Esophagus squamous epithelium (tissue), 5 donors: ENCODE measurements around the gene CNPY1. TPM values are rescaled to one million over a fixed set of nuclear protein-coding genes. Genes with fewer than 3 reads are reported as not detected.

Experiments used
- DNase-seq: peaks from one replicate; lab custom pipeline; 2025; lab: John Stamatoyannopoulos, UW
- H3K27ac ChIP-seq, 4 donors: fragments of 200-600 bp; sonication (generic); one replicate each; pipeline ENCODE4 v1.5.1; 2016 to 2019; ENCODE audit warnings: mild to moderate bottlenecking in 1 of 4
- H3K27me3 ChIP-seq, 4 donors: fragments of 200-600 bp; sonication (generic); 1 replicate in 3 of 4; 2 replicates in 1 of 4; pipeline versions ENCODE4 v1.5.1 to v1.6.0; 2017 to 2021; ENCODE audit warnings: antibody characterized with exemption in 1 of 4
- H3K36me3 ChIP-seq, 3 donors: fragments of 200-600 bp; sonication (generic); one replicate each; pipeline ENCODE4 v1.5.1; 2016 to 2019
- H3K4me1 ChIP-seq, 3 donors: fragments of 200-600 bp; sonication (generic); one replicate each; pipeline ENCODE4 v1.5.1; 2017 to 2019
- H3K4me3 ChIP-seq, 4 donors: fragments of 200-600 bp; sonication (generic); 1 replicate in 3 of 4; 2 replicates in 1 of 4; pipeline ENCODE4 v1.5.1; 2016 to 2019; ENCODE audit warnings: mild to moderate bottlenecking in 2 of 4, moderate library complexity in 1 of 4
- H3K9me3 ChIP-seq, 3 donors: fragments of 200-600 bp; sonication (generic); one replicate each; pipeline ENCODE4 v1.5.1; 2016 to 2019
- CTCF ChIP-seq, 6 experiments: fragments of 450-650 bp in 4 of 6; fragments of 200-600 bp in 2 of 6; sonication (generic) in 2 of 6; IDR thresholded peaks; one replicate each; pipeline ENCODE4 v1.5.1; 2016 to 2019; ENCODE audit warnings: antibody characterized with exemption in 6 of 6, mild to moderate bottlenecking in 4 of 6, moderate library complexity in 4 of 6
- POLR2A ChIP-seq, 4 donors: fragments of 450-650 bp; IDR thresholded peaks; one replicate each; pipeline ENCODE4 v1.6.1; 2017; ENCODE audit warnings: antibody characterized with exemption in 4 of 4, mild to moderate bottlenecking in 4 of 4, moderate library complexity in 3 of 4
- WGBS, 2 donors: methylation state at CpG; one replicate each; pipeline ENCODE4 v1.1.5; 2018; 5-methylcytosine and 5-hydroxymethylcytosine counted together
- intact Hi-C: fragments of 100-400 bp; cut with DNase I; formaldehyde crosslinking; loops from one replicate; pipeline ENCODE4 v1.15.0; 2022
- total RNA-seq, 4 donors: library from RNA; depleted of rRNA; stranded (reverse); fragments of >200 nt; gene quantifications; one replicate each; pipeline ENCODE4 v1.1.0, GENCODE V29; 2016
- donor health status: DM: yes; HTN: yes; CAD: no.

The CNPY1 gene
- total RNA-seq, 4 donors from 2014 or later, result not detected

DNA sequence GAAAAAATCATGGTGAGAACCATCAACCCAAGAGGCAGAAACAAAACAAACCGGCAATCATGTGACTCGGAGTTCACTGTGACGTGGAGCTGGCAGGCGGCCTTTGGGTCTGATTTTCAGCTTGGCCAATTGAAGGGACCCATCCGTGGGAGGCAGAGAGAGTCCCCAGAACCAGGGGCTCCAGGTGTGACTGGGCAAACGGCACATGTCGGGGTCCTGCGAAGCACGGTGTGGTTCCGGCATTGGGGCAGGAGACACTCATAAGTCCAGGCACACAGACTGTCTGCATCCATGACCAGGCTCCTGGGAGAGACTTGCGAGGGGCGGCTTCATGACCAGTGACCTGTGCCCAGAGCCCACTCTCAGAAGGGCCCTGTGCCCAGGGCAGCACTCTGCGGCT, 12.6 kb upstream of the CNPY1 start:
- no peaks in the 10 kb centered on the region for H3K4me1 ChIP-seq
- no peak for DNase-seq
- H3K27me3 ChIP-seq, result peaks cover 0 to 59% (median 0%) of the 10 kb centered on the region in 4 donors
- no peaks in the 10 kb centered on the region for H3K9me3 ChIP-seq
- intact Hi-C loops, result no loop called here
- H3K27ac ChIP-seq, result no peak overlapping the region
- no peak overlapping the region for H3K4me3 ChIP-seq
- WGBS, 2 donors, result 80 to 89% methylated on average over 9 to 12 of the region's 13 CpGs
- TF ChIP-seq POLR2A (IDR thresholded peaks at IDR 0.05) (no peak), CTCF (IDR thresholded peaks at IDR 0.05) (no peak)
- no peaks in the 10 kb centered on the region for H3K36me3 ChIP-seq

DNA sequence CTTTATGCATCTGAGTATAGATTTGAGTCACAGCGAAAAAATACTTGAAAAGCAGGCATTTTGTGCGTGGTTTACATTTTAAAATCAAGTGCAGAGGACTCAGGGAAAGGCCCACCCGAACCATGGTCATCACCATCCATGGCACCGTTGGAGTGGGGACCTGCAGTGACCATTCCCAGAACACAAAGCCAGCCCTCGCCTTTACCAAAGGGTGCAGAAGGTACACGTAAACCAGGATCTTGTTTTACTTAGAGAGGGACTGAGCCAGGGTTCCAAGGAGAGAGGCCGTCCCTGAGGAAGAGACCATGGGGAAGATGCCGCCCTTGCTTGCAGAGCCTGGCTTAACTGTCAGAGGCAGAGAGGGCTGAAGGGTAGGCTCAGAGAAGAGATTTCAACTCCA, 12.0 kb upstream of the CNPY1 start:
- Histone ChIP-seq H3K27me3 (peaks cover 0 to 65% (median 0%) of the 10 kb centered on the region in 4 donors), H3K9me3 (no peaks in the 10 kb centered on the region), H3K27ac (no peak overlapping the region), H3K36me3 (no peaks in the 10 kb centered on the region), H3K4me1 (no peaks in the 10 kb centered on the region), H3K4me3 (no peak overlapping the region)
- WGBS, 2 donors, result 86 to 87% methylated on average over 8 of the region's 8 CpGs
- intact Hi-C loops, result no loop called here
- DNase-seq, result no peak
- no peak for TF ChIP-seq CTCF (IDR thresholded peaks at IDR 0.05)
- TF ChIP-seq POLR2A (IDR thresholded peaks at IDR 0.05), result no peak

- no peak overlapping the region for H3K27ac ChIP-seq
- no peak for DNase-seq
- intact Hi-C loops, result no loop called here
- no peak overlapping the region for H3K4me3 ChIP-seq
- peaks cover 0 to 68% (median 0%) of the 10 kb centered on the region in 4 donors for H3K27me3 ChIP-seq
- H3K4me1 ChIP-seq, result no peaks in the 10 kb centered on the region
- no peaks in the 10 kb centered on the region for H3K9me3 ChIP-seq
- 81 to 88% methylated on average over 3 to 7 of the region's 10 CpGs for WGBS, 2 donors
- no peaks in the 10 kb centered on the region for H3K36me3 ChIP-seq
- TF ChIP-seq CTCF (IDR thresholded peaks at IDR 0.05) (no peak), POLR2A (IDR thresholded peaks at IDR 0.05) (no peak)
Measured at GRCh38 chr7:155557778-155558177, 11.4 kb upstream of the CNPY1 start.

- no peaks in the 10 kb centered on the region for H3K4me1 ChIP-seq
- TF ChIP-seq CTCF (IDR thresholded peaks at IDR 0.05), result no peak
- no peak for TF ChIP-seq POLR2A (IDR thresholded peaks at IDR 0.05)
- H3K4me3 ChIP-seq, result no peak overlapping the region
- no peak for DNase-seq
- H3K27me3 ChIP-seq, result peaks cover 0 to 75% (median 0%) of the 10 kb centered on the region in 4 donors
- no peak overlapping the region for H3K27ac ChIP-seq
- no peaks in the 10 kb centered on the region for H3K9me3 ChIP-seq
- 24 to 65% methylated on average over 2 to 4 of the region's 9 CpGs for WGBS, 2 donors
- no peaks in the 10 kb centered on the region for H3K36me3 ChIP-seq
- intact Hi-C loops, result no loop called here
Measured at GRCh38 chr7:155556763-155557162, 10.4 kb upstream of the CNPY1 start.

GRCh38 chr7:155555116-155555695, 8.8 kb upstream of the CNPY1 start:
- WGBS, 2 donors, result 88 to 95% methylated on average over 4 to 10 of the region's 33 CpGs
- H3K27me3 ChIP-seq, result peaks cover 0 to 62% (median 0%) of the 10 kb centered on the region in 4 donors
- H3K4me1 ChIP-seq, result no peaks in the 10 kb centered on the region
- H3K4me3 ChIP-seq, result no peak overlapping the region
- intact Hi-C loops, result no loop called here
- TF ChIP-seq CTCF (IDR thresholded peaks at IDR 0.05), result no peak
- TF ChIP-seq POLR2A (IDR thresholded peaks at IDR 0.05), result no peak
- H3K27ac ChIP-seq, result no peak overlapping the region
- H3K36me3 ChIP-seq, result no peaks in the 10 kb centered on the region
- H3K9me3 ChIP-seq, result no peaks in the 10 kb centered on the region
- DNase-seq, result no peak
